AG04450 (cell line): ENCODE measurements around the gene TMPRSS6. TPM values are rescaled to one million over a fixed set of nuclear protein-coding genes. Genes with fewer than 3 reads are reported as not detected.

Experiments
- CTCF ChIA-PET: fragments of 300-600, 350-600 bp; formaldehyde crosslinking; extraction: SDS; loops from one replicate; lab custom pipeline; 2022; ENCODE audit warnings: antibody characterized with exemption, inconsistent platforms; lab: Charles Lee
- POLR2A ChIA-PET: fragments of 350-600 bp; formaldehyde crosslinking; extraction: SDS; loops from one replicate; lab custom pipeline; 2021; ENCODE audit warnings: antibody characterized with exemption, inconsistent platforms; lab: Yijun Ruan, JAX
- DNase-seq: peaks from one replicate; pipeline ENCODE4 v3.0.0-alpha.2; 2011; ENCODE audit warnings: low read depth, low spot score
- H3K27ac ChIP-seq: one replicate; pipeline ENCODE4 v1.5.1; 2012; ENCODE audit warnings: low read depth, low read length, control low read depth
- H3K27me3 ChIP-seq: one replicate; pipeline ENCODE4 v1.6.0; 2012; ENCODE audit warnings: low read length; ENCODE audit not compliant: control insufficient read depth, insufficient read depth
- H3K4me3 ChIP-seq: 2 replicates; pipeline ENCODE4 v1.5.1; 2011; ENCODE audit warnings: mild to moderate bottlenecking, low read depth, low read length, control low read depth
- H3K9me3 ChIP-seq: 2 replicates; pipeline ENCODE4 v1.5.1; 2012; ENCODE audit warnings: low read length; ENCODE audit not compliant: control insufficient read depth, insufficient read depth
- polyA plus RNA-seq: library from polyadenylated mRNA; depleted of rRNA; stranded (reverse); fragments of >200 nt; gene quantifications from 2 replicates; pipeline ENCODE4 v1.2.3, GENCODE V29; 2011
- TF ChIP-seq, protein P1 (sequence below): IDR thresholded peaks from 2 replicates; pipeline ENCODE4 v1.5.1; 2011; ENCODE audit warnings: low read depth, low read length, control low read depth, inconsistent platforms

The TMPRSS6 gene
- polyA plus RNA-seq, 1 experiment = not detected

DNA sequence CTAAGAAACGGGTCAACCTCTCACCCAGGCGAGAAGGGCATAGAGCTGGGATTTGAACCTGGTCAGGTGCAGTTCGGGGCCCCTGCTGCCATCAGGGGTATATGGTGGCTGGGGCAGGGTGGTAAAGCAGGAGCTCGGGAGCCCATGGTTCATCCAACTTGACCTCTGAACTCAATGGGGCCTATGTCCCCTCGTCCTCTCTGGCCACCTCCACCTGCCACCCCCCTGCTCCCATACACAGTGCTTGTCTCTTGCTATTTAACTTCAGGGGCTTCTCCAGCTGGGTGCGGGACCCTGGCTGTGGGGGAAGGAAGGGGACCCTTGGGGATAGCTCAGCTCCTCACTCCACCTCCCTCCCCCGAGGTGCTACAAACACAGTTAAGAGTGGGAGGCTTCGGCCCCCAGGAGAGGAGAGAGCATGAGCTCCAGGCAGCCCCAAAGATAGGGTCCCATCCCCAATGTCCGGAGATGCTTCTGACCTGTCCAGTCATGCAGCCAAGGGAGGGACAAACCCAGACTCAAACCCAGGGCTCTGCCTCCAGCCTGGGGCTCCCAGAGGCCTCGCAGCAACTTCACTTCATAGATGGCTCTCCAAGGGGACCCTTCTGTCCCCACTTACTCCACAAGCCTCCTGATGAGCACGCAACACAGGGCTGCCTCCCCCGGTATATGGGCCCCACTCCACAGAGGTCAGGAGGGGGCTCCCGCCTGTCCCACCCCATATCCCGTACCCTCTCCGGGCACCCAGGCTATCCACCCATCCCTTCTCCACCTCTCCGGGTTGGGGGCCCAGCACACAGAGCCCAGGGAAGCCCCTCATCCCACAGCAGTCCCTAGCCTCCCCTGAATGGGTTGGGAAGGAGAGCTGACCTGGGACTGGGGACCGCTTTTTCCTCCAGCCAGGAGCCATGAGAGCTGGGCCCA lies 39.5 kb upstream of the TMPRSS6 start:
- DNase-seq = no peak
- ChIA-PET POLR2A (interaction anchor here (0.7 kb wide), 1 partner anchor 22 kb away, joined by 3 read pairs; no protein-coding TSS in a partner anchor), CTCF (no interaction called here)
- Histone ChIP-seq H3K27ac (no peak overlapping the region), H3K9me3 (no peaks in the 10 kb centered on the region; the same call in 1 of the 2 replicates), H3K27me3 (peaks cover 33% of the 10 kb centered on the region), H3K4me3 (no peak overlapping the region)
- TF ChIP-seq, protein P1, sequence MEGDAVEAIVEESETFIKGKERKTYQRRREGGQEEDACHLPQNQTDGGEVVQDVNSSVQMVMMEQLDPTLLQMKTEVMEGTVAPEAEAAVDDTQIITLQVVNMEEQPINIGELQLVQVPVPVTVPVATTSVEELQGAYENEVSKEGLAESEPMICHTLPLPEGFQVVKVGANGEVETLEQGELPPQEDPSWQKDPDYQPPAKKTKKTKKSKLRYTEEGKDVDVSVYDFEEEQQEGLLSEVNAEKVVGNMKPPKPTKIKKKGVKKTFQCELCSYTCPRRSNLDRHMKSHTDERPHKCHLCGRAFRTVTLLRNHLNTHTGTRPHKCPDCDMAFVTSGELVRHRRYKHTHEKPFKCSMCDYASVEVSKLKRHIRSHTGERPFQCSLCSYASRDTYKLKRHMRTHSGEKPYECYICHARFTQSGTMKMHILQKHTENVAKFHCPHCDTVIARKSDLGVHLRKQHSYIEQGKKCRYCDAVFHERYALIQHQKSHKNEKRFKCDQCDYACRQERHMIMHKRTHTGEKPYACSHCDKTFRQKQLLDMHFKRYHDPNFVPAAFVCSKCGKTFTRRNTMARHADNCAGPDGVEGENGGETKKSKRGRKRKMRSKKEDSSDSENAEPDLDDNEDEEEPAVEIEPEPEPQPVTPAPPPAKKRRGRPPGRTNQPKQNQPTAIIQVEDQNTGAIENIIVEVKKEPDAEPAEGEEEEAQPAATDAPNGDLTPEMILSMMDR = no peak

DNA sequence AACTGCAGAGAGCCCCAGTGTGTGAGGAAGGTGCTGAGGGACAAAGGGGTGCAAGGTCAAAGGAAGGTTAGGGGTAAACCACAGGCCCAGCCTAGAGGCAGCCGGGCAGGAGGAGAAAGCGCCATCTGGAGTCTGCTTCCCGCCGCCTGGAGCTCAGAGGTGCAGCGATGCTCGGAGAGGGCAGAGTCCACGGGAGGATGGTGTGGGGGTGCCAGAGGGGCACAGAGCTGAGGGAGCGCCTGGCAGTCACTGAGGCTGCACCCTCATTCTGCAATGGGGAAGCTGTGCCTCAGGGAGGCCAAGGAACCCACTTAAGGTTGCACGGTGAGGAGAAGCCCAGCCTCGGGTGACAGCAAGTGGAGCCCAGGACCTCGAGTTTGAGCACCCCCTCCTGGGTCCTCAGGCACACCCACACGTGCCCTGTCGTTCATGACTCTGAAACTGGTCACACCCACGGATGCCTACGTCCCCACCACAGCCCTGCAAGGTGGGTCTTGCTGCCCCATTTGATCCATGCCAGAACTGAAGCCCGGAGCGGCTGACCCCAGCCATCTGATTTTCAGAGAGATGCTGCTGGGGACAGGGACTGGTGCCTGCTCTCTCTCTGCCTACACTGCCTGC lies 38.6 kb upstream of the TMPRSS6 start:
- Histone ChIP-seq H3K27ac (no peak overlapping the region), H3K27me3 (peaks cover 37% of the 10 kb centered on the region), H3K9me3 (no peaks in the 10 kb centered on the region; the same call in 1 of the 2 replicates), H3K4me3 (no peak overlapping the region)
- no peak for DNase-seq
- ChIA-PET POLR2A (no interaction called here), CTCF (no interaction called here)
- TF ChIP-seq, protein P1 = no peak

DNA sequence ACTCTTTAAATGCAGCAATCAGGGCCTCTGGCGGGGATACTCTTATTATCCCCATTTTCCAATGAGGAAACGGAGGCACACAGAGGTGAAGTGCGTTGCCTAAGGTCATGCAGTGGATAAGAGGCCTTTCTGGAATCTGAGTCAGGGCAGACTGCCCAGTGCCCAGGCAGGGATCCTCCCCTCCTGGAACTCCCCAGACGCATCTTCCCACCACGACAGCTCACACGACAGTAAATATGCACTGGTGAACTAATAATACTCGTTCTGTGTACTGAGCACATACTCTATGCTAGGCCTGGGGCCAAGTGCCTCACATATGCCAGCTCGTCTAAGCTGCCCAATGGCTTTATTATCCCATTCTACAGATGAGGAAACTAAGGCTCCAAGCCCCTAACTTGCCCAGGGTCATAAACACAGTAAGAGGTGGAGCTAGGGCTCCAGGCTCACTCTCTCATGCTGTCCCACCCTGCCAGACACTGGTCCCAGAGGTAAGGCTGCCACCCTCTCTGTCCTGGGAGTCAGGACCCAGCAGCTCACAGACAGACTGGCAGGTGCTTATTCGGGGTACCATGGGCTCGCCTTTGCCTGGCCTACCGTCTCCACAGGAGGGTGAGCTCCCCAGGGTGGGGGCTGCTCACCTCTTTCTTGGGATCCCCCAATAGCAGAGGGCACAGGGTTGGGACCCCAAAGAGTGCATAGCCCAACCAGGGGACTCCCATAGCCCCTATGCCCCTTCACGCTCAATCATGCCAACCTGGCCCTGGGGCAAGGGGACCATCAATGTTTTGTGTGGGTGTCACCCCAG lies 37.9 kb upstream of the TMPRSS6 start:
- H3K27me3 ChIP-seq = peaks cover 40% of the 10 kb centered on the region
- ChIA-PET POLR2A (no interaction called here), CTCF (no interaction called here)
- H3K4me3 ChIP-seq = no peak overlapping the region
- H3K27ac ChIP-seq = no peak overlapping the region
- no peak for DNase-seq
- no peaks in the 10 kb centered on the region; the same call in 1 of the 2 replicates for H3K9me3 ChIP-seq
- TF ChIP-seq, protein P1 = no peak

DNA sequence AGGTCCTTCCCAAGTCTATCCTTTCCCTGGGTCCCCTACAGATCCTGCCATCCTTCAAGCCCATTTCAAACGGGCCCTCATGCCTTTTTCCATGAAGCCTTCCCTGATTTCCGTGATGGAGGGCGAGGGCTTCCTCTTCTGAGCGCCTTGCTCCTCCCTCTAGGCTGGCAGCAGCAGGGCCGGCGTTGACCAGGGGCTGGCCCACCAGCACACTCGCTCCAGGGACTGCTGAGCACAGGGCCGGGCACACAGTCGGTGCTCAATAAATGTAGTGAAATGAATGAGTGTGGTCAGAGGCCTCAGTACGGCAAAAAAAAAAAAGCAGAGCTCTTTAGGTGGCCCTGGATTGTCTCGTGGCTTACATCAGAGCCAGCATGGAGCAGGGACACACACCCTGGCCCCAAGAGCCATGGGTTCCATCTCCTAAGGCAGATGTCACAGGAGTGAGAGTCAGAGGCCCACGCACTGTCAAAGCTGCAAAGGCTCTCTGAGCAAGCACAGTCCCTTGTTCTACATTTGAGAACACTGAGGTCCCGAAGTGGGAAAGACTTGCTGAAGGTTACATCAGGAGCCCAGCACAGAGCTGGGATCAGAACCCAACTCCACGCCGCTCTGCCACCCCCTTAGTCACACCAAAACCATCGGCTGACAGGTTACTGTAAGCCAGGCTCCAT lies 37.1 kb upstream of the TMPRSS6 start:
- Histone ChIP-seq H3K27me3 (peaks cover 39% of the 10 kb centered on the region), H3K4me3 (no peak overlapping the region), H3K27ac (no peak overlapping the region), H3K9me3 (no peaks in the 10 kb centered on the region; the same call in 1 of the 2 replicates)
- TF ChIP-seq, protein P1 = no peak
- POLR2A ChIA-PET = no interaction called here
- CTCF ChIA-PET = no interaction called here
- no peak for DNase-seq
